Left ventricle myocardium inferior (tissue), 1 donor: ENCODE results near the gene OR6K2. TPM values are rescaled to one million over a fixed set of nuclear protein-coding genes. Genes with fewer than 3 reads are reported as not detected.

ENCODE experiments used
- DNase-seq: peaks from one replicate; pipeline ENCODE4 v3.0.0-alpha.2; 2020
- H3K27ac ChIP-seq: fragments of 200-600 bp; replicated peaks from 2 replicates; pipeline ENCODE4 v1.8.0; 2021
- H3K27me3 ChIP-seq: fragments of 200-600 bp; 2 replicates; pipeline ENCODE4 v1.8.0; 2021; ENCODE audit warnings: low read depth
- H3K36me3 ChIP-seq: fragments of 200-600 bp; 2 replicates; pipeline ENCODE4 v1.8.0; 2021
- H3K4me1 ChIP-seq: fragments of 200-600 bp; 2 replicates; pipeline ENCODE4 v1.8.0; 2021
- H3K4me3 ChIP-seq: fragments of 200-600 bp; 2 replicates; pipeline ENCODE4 v1.8.0; 2021; ENCODE audit warnings: mild to moderate bottlenecking, moderate library complexity
- H3K9me3 ChIP-seq: fragments of 200-600 bp; replicated peaks from 2 replicates; pipeline ENCODE4 v1.8.0; 2021
- CTCF ChIP-seq: fragments of 200-600 bp; IDR thresholded peaks from 2 replicates; pipeline ENCODE4 v1.8.0; 2021; ENCODE audit warnings: antibody characterized with exemption, mild to moderate bottlenecking, borderline replicate concordance
- intact Hi-C: fragments of 100-400 bp; cut with micrococcal nuclease; formaldehyde crosslinking; loops from one replicate; pipeline ENCODE4 v1.11.0; 2022
- total RNA-seq: library from RNA; stranded (reverse); fragmentation: NEBNext Ultra II Directional; extraction: Animal tissue kit (Norgen Biotek cat#: 25700); gene quantifications from one replicate; pipeline ENCODE4 v1.2.1, GENCODE V29; 2021
- donor health status: DM: no; HTN: yes; CAD: no; lungs with severe emphysema.

Gene OR6K2
- total RNA-seq, 1 donor from 2014 or later: not detected

DNA sequence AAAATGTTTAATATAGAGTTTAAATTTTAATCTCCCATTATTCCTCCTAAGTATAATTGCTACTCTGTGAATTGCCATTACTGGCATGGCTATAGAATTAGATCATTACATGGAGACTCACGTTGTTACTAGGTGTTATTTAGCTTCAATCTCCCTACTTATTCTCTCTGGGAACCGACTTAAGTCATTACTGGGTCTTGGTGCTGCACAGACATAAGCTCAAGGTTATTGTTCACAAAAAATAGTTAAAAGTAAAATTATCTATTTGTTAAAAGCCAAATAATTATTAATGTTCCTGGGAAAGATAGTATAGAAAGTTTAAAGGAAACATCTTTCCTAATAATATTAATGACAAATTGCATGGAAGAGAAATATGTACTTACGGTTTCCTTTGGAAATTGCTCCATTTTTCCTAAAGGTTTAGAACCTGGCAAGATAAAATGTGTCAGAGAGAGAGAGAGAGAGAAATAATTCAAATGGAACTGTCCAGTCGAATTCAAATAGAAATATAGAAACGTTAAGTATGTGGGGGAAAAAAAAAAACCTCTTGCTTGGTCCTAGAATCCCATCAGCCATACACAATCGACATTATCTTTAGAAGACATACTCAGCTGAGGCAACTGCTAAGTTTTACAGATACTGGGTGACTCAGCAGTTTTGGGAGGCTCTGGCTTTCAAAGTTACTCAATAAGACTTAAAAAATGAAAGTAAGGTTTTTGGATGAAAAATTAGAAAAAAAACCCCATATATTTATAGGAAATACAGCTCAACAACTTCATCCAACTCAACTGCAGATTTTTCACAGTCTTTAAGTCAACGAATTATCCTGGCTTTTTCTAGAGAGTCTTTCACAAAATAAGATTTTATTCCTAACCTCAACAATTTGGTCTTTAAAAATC lies 14.1 kb downstream of the OR6K2 start, which contains the start of gene SPTA1:
TSS of gene SPTA1 (minus strand) at position 605 of the 899 bp plus-strand sequence. CDS start at position 407, 198 bp downstream.
- no peaks in the 10 kb centered on the region for H3K4me1 ChIP-seq
- H3K27ac ChIP-seq: no peak within 1 kb of the TSS
- no peaks in the 10 kb centered on the region for H3K27me3 ChIP-seq
- no peak for DNase-seq
- intact Hi-C loops: no loop called here
- TF ChIP-seq CTCF: no peak
- H3K4me3 ChIP-seq: no peak within 1 kb of the TSS
- H3K9me3 ChIP-seq: no peaks in the 10 kb centered on the region
- no peaks in the 10 kb centered on the region for H3K36me3 ChIP-seq

DNA sequence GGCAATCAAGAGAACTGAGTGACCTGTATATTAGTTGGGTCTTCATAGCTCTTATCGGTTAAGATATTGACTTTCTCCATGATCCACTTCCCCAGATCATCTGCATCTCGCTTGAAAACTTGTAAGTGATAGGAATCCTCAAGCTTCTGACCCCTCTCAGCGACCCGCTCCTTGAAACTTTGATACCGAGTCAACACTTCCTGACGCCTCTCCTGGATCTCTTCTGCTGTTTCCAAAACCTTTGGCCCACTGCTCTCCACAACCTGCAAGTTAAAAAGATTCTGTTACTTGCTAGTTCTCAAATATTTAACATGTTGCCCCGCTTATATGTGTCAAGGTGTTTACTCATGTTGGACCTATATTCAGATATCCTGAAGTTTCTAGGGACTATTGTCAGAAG lies 15.4 kb downstream of the OR6K2 start:
- DNase-seq: no peak
- TF ChIP-seq CTCF: no peak
- H3K27ac ChIP-seq: no peak overlapping the region
- no peaks in the 10 kb centered on the region for H3K27me3 ChIP-seq
- intact Hi-C loops: no loop called here
- H3K36me3 ChIP-seq: no peaks in the 10 kb centered on the region
- no peaks in the 10 kb centered on the region for H3K4me1 ChIP-seq
- H3K4me3 ChIP-seq: no peak overlapping the region
- no peaks in the 10 kb centered on the region for H3K9me3 ChIP-seq

DNA sequence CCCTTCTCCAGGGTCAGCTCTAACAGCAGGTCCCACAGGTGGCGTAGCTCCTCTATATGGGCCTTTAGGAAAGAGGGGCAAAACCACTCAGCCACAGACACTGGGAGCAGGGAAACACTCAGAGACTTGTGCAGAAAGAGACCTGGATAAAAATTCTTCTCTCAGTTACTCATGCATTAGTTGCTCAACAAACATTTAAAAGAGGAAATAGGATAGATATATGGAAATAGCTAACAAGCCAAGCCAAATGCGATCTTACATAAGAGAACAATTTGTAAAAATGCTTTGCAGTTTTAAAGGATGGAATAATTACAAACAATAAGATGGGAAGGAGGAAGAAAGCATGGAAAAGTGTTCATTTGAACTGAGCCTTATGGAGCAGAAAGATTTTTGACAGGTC lies 18.8 kb downstream of the OR6K2 start:
- H3K36me3 ChIP-seq: no peaks in the 10 kb centered on the region
- no peak for TF ChIP-seq CTCF
- H3K27me3 ChIP-seq: no peaks in the 10 kb centered on the region
- intact Hi-C loops: no loop called here
- H3K27ac ChIP-seq: no peak overlapping the region
- H3K4me3 ChIP-seq: no peak overlapping the region
- DNase-seq: no peak
- H3K4me1 ChIP-seq: no peaks in the 10 kb centered on the region
- no peaks in the 10 kb centered on the region for H3K9me3 ChIP-seq

GRCh38 chr1:158679289-158679688 lies 21.2 kb downstream of the OR6K2 start:
- no peaks in the 10 kb centered on the region for H3K27me3 ChIP-seq
- no peaks in the 10 kb centered on the region for H3K36me3 ChIP-seq
- no peak for DNase-seq
- H3K4me3 ChIP-seq: no peak overlapping the region
- H3K4me1 ChIP-seq: no peaks in the 10 kb centered on the region
- no peak overlapping the region for H3K27ac ChIP-seq
- no peak for TF ChIP-seq CTCF
- intact Hi-C loops: no loop called here
- no peaks in the 10 kb centered on the region for H3K9me3 ChIP-seq

- Histone ChIP-seq H3K4me3 (no peak overlapping the region), H3K27me3 (no peaks in the 10 kb centered on the region), H3K9me3 (no peaks in the 10 kb centered on the region), H3K36me3 (no peaks in the 10 kb centered on the region), H3K4me1 (no peaks in the 10 kb centered on the region), H3K27ac (no peak overlapping the region)
- no peak for DNase-seq
- no peak for TF ChIP-seq CTCF
- intact Hi-C loops: no loop called here
These were observed 24.7 kb downstream of the OR6K2 start for GRCh38 chr1:158675563-158676323.
